NCI-H128 (cell line): ENCODE results near the gene POLR2H.
A peak's percentile ranks its signal among the peaks of the same experiment; 100 is the strongest.

Source experiments
- DNase-seq: peaks from one replicate; lab custom pipeline; 2025; ENCODE audit not compliant: unreplicated experiment; lab: John Stamatoyannopoulos, UW

POLR2H gene

DNA sequence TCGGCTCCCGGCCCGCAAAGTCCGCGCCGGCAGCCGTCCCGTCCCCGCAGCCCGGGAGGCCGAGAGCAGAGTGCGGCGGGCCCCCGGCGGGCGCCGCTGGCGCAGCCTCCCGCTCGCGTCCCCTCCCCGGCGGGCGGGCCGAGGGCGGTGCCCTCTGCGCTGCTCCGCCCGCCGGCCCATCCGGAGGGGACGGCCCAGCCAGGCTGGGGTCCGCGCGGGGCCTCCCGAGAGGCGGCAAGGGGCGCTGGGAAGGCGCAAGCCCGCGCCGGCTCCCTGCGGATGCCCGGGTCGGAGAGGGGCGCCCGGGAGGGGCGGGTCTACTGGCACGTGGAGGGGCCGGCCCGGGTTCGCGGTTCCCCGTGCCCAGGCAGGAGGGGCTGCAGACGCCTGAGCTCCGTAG is at the start of gene POLR2H, which contains the start of gene CLCN2:
POLR2H (plus strand) TSS at position 179 of the 400 bp plus-strand sequence. CDS start 1,783 bp downstream, outside the sequence.
CLCN2 (minus strand) TSS at position 74 of the 400 bp plus-strand sequence. CDS start 126 bp downstream, outside the sequence.
- DNase-seq, result peak; percentile 21

DNA sequence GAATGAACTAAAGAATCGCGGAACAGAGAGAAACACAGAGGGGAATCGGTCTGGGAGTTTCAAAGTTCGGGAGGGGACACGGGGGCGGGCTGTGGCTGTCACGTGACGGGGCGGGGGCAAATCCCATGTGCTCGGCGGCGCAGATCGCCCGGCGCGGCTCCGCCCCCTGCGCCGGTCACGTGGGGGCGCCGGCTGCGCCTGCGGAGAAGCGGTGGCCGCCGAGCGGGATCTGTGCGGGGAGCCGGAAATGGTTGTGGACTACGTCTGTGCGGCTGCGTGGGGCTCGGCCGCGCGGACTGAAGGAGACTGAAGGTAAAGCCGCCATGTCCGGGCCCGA is 47.2 kb upstream of the POLR2H start, which contains the start of gene EIF4G1:
EIF4G1 (plus strand) TSS at position 244 of the 337 bp plus-strand sequence. CDS start 1,191 bp downstream, outside the sequence.
- peak; percentile 82 for DNase-seq

- no peak for DNase-seq
Observed at GRCh38 chr3:184314700-184315542, 46.6 kb upstream of the POLR2H start.

DNA sequence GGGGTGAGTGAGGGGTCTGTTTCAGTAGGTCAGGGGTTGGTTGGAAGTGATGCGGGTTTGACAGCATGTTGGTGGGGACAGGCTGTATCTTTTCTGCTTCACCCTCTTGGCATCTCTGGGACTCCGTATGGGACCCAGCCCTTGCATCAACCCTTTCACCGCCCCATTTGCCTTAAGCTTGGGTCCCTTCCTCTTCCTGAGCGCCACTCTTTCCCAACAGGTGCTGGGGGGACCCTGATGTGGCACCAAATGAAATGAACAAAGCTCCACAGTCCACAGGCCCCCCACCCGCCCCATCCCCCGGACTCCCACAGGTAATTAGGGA is 46.0 kb upstream of the POLR2H start:
- DNase-seq, result no peak

GRCh38 chr3:184315871-184316661 is 45.4 kb upstream of the POLR2H start:
- DNase-seq, result no peak

GRCh38 chr3:184316792-184317191 is 44.7 kb upstream of the POLR2H start:
- DNase-seq, result no peak

DNA sequence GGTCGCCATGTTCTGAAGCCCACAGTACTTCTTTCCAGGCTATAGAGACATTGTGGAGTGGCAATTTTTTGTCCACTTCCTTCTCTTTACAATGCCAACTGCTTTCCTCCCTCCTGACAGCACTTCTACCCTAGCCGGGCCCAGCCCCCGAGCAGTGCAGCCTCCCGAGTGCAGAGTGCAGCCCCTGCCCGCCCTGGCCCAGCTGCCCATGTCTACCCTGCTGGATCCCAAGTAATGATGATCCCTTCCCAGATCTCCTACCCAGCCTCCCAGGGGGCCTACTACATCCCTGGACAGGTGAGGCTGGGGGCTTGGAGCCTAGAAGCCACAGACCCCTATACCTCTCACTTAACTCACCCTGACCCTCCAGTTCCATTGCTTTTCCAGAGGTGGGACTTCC is 44.3 kb upstream of the POLR2H start:
- no peak for DNase-seq

GRCh38 chr3:184320104-184320445 is 41.4 kb upstream of the POLR2H start:
- DNase-seq, result no peak

DNA sequence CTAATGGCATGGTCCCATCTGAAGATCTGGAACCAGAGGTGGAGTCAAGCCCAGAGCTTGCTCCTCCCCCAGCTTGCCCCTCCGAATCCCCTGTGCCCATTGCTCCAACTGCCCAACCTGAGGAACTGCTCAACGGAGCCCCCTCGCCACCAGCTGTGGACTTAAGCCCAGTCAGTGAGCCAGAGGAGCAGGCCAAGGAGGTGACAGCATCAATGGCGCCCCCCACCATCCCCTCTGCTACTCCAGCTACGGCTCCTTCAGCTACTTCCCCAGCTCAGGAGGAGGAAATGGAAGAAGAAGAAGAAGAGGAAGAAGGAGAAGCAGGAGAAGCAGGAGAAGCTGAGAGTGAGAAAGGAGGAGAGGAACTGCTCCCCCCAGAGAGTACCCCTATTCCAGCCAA is 39.8 kb upstream of the POLR2H start:
- DNase-seq, result no peak

DNA sequence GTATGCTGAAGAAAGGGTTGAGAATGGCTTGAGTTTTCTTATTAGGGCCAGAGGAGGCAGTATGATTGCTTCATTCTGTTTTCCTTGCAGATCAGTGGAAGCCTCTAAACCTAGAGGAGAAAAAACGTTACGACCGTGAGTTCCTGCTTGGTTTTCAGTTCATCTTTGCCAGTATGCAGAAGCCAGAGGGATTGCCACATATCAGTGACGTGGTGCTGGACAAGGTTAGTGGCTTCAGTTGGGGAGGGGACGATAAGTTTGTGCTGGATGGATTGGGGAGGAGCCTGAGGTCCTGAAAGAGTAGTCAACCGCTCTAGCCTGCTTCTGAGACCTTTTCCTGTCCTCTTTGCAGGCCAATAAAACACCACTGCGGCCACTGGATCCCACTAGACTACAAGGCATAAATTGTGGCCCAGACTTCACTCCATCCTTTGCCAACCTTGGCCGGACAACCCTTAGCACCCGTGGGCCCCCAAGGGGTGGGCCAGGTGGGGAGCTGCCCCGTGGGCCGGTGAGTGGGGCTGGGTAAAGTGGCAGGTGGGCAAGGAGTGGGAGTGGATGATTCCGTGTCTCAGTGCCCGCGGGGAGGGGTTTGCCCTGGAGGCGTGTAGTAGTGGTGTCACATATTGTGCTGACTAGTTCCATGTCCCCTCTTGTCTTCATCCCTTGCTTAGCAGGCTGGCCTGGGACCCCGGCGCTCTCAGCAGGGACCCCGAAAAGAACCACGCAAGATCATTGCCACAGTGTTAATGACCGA is 38.6 kb upstream of the POLR2H start:
- no peak for DNase-seq

GRCh38 chr3:184323696-184324095 is 37.8 kb upstream of the POLR2H start:
- no peak for DNase-seq

DNA sequence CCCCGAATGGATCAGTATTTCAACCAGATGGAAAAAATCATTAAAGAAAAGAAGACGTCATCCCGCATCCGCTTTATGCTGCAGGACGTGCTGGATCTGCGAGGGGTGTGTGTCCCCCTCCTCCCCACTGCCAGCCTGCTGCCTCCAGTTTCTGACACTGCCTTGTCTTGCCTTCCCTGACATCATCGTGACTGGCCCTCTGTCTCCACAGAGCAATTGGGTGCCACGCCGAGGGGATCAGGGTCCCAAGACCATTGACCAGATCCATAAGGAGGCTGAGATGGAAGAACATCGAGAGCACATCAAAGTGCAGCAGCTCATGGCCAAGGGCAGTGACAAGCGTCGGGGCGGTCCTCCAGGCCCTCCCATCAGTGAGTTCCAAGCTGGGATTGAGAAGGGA is 36.2 kb upstream of the POLR2H start:
- DNase-seq, result no peak

DNA sequence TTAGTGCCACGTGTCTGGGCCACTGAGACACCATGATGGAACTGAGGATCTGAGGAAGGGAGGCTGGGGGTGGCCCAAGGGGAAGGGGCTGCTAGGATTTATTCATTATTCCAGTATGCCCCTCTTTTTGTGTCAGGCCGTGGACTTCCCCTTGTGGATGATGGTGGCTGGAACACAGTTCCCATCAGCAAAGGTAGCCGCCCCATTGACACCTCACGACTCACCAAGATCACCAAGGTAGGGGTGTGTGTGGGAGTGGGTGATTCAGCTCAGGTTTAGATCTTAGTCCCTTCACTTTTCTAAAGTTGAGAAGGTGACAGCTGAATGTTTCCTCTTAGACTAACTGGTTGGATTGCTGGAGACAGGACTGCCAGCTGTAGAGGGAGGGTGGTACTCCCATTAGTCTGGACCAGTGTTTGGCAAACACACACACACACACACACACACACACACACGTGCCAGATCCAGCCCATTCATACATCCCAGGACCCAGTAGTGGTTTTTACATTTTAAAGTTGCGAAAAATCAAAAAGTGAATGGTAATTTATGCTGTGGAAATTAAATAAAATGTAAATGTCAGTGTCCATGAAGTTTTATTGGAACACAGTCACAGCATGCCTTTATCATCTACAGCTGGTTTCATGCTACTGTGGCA is 35.7 kb upstream of the POLR2H start:
- no peak for DNase-seq

DNA sequence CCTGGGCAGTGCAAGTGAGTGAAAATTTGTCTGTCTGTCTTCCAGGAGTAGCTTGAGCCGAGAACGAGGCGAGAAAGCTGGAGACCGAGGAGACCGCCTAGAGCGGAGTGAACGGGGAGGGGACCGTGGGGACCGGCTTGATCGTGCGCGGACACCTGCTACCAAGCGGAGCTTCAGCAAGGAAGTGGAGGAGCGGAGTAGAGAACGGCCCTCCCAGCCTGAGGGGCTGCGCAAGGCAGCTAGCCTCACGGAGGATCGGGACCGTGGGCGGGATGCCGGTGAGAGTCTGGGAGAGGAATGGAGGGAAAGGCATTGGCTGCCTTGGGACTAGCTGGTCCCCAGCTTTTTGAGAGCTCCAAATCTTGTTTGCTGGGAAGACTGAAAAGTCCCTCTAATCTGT is 34.3 kb upstream of the POLR2H start:
- DNase-seq, result no peak

DNA sequence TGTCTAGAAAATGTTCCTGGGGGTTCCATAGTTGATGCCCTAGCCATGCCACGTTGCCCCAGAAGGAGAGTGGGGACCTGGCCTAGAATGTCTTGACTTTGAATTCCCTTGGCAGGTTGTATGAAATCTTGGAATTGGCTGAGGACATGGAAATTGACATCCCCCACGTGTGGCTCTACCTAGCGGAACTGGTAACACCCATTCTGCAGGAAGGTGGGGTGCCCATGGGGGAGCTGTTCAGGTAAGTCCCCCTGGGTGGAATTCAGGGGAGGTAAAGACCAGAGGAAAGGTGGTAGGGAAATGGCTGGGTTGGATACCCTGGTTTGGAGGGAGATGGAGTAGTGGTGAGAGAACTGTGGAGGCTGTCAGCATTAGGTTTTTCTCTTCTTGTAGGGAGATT is 33.0 kb upstream of the POLR2H start:
- DNase-seq, result no peak

DNA sequence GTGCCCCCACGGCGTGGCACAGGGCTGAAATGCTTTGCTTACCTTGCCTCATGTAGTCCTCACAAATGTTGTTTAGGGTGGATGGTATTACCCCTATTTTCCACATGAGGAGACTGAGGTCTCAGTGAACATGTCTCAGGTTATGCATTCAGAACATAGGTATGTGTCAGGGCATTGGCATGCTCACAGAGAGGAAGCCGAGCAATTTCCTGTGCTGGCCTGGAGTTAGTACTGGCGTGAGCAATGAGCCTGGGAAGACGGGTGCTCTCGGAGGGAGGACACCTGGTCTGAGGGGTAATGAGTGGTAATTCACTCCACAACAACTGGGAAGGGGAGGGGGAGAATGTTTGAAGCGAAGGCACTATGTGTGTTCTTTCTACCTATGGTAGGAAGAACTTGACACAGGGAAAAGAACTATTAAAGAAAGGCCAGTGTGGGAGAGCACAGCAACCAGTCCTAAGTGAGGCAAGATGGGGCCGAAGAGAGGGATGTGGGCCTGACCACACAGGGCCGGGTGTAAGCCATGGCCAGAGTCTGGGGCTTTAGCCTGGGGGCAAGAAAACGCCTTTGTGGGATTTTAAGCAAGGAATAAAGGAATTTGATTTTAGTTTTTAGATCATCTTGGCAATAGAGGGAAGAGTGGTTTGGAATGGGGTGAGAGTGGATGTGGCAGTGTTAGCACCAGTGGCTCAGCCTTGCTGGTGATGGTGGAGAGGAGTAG is 29.0 kb upstream of the POLR2H start:
- no peak for DNase-seq

- no peak for DNase-seq
Observed at GRCh38 chr3:184333190-184333589, 28.3 kb upstream of the POLR2H start.

- DNase-seq, result no peak
Observed at GRCh38 chr3:184333700-184334099, 27.8 kb upstream of the POLR2H start.

DNA sequence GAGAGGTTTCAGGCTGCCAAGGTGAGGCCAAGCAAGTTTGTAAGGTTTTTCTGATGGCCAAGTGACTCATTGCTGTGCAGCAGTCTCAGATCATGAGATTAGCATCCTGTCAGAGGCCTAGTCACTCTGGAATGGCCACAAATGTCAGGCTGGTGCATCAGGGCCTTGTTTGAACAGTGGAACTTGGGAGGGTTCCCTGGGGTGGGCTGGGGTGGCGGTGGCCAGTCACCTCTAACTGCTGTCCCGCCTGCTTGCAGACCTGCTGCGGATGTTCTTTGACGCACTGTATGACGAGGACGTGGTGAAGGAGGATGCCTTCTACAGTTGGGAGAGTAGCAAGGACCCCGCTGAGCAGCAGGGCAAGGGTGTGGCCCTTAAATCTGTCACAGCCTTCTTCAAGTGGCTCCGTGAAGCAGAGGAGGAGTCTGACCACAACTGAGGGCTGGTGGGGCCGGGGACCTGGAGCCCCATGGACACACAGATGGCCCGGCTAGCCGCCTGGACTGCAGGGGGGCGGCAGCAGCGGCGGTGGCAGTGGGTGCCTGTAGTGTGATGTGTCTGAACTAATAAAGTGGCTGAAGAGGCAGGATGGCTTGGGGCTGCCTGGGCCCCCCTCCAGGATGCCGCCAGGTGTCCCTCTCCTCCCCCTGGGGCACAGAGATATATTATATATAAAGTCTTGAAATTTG is 26.9 kb upstream of the POLR2H start:
- DNase-seq, result no peak

DNA sequence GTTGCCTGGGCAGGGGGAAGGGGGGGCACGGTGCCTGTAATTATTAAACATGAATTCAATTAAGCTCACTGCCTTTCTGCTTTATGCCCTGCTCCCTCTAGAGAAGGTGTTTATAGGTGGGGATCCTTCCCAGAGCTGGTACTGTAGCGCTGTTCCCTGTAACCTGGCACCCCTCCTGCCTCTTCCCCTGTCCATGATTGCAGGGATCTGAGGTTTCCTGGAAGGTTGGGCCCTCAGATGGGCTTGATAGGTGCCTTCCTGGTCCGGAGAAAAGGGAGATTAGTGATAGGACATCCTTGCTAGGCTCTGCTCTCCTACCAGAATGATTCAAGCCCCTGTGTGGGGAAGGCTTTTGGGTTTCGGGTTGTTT is 26.2 kb upstream of the POLR2H start:
- no peak for DNase-seq
